ENCODE data around the gene IGFLR1.

IGFLR1 gene

DNA sequence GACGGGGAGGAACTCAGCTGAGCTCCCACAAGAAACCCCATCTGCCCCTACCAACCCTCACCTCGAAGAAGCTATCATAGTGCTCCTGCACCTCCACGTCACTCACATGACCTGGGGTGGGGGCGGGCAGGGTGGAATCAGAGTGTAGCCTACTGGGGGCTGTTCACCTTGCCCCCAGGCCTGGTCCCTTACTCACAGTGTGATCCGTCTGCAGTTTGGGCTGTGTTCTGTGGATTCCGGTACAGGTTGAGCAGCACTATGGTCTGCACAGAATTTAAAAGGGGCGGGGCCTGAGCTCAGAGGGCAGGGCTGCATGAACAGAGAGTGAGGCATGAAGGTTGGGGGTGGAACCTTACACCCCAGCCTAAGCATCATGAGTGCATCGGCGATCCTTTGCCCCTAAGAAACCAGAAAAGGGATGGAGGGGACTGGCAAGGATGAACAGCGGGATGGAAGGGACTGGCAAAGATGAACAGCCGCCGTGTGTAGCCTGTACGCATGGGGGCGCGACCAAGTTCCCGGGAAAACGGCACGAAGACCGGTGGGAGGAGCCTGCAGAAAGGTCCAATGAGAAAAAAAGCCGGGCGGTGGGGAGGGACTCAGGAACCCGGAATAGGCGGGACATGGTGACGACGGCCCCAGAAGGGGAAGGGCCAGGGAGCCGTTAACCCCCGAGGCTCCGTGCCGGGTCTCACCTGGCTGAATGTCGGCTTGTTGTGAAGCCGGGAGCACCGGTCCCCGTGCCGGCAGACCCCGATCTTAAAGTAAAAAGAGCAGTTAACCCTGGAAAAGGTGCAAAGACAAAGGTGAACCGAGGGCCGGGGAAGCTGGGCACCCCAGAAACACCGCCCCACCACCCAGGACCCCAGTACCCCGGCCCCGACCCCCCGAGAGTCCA lies 2.4 kb upstream of the IGFLR1 start:
- no peak for TF ChIP-seq NFIC (IDR thresholded peaks at IDR 0.05)
- TF ChIP-seq, protein P1, sequence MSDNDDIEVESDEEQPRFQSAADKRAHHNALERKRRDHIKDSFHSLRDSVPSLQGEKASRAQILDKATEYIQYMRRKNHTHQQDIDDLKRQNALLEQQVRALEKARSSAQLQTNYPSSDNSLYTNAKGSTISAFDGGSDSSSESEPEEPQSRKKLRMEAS (IDR thresholded peaks at IDR 0.05) = peak; percentile 85

DNA sequence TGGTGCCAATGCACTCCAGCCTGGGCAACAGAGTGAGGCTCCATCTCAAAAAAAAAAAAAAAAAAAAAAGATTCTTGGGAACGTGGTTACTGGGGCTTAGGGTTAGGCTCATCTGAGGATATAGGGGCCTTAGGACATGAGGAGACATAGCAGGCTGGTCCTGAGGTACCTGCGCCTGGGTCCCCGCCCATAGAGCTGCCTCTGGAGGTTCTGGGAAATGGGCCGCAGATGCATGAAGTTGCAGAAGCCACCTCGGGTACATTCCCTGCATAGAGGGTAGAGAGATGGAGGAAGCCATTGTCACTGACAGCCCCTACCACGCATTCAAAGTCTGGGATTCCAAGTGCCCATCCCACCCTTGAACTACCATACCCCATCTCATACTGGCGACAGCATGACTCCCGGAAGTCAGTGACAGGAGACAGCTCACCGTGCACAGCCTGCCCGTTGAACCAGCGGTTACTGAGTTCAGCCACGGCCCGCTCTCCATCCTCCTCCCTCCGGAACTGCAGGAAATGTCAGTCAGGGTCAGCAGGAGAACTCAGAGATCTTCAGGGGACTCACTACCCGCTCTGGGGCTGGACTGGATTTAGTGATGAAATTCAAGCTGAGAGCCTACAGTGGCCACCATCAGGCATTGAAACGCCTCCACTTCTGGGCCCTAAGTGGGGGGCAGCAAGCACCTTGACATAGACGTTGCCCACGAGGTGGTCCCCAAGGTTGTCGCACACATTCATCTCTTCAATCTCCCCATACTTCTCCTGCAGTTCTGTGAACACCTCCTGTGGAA lies 1.6 kb upstream of the IGFLR1 start:
- TF ChIP-seq TEAD4 (IDR thresholded peaks at IDR 0.05) (no peak), YY1 (IDR thresholded peaks at IDR 0.05; ENCODE audit: low read depth) (no peak), TAF1 (IDR thresholded peaks at IDR 0.05; ENCODE audit: low read depth) (no peak), EGR1 (IDR thresholded peaks at IDR 0.05) (no peak), CEBPB (IDR thresholded peaks at IDR 0.05) (no peak), FOXM1 (IDR thresholded peaks at IDR 0.05; ENCODE audit: borderline replicate concordance, low read depth) (no peak), ZBTB7A (IDR thresholded peaks at IDR 0.05; ENCODE audit: low read depth) (no peak), TCF12 (IDR thresholded peaks at IDR 0.05; ENCODE audit: low read depth) (no peak), CREB1 (IDR thresholded peaks at IDR 0.05; ENCODE audit: low read depth) (no peak), NFIC (IDR thresholded peaks at IDR 0.05) (no peak), EP300 (IDR thresholded peaks at IDR 0.05; ENCODE audit: borderline replicate concordance) (no peak)
- TF ChIP-seq, protein P2, sequence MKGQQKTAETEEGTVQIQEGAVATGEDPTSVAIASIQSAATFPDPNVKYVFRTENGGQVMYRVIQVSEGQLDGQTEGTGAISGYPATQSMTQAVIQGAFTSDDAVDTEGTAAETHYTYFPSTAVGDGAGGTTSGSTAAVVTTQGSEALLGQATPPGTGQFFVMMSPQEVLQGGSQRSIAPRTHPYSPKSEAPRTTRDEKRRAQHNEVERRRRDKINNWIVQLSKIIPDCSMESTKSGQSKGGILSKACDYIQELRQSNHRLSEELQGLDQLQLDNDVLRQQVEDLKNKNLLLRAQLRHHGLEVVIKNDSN (IDR thresholded peaks at IDR 0.05) = no peak
- TF ChIP-seq, protein P3, sequence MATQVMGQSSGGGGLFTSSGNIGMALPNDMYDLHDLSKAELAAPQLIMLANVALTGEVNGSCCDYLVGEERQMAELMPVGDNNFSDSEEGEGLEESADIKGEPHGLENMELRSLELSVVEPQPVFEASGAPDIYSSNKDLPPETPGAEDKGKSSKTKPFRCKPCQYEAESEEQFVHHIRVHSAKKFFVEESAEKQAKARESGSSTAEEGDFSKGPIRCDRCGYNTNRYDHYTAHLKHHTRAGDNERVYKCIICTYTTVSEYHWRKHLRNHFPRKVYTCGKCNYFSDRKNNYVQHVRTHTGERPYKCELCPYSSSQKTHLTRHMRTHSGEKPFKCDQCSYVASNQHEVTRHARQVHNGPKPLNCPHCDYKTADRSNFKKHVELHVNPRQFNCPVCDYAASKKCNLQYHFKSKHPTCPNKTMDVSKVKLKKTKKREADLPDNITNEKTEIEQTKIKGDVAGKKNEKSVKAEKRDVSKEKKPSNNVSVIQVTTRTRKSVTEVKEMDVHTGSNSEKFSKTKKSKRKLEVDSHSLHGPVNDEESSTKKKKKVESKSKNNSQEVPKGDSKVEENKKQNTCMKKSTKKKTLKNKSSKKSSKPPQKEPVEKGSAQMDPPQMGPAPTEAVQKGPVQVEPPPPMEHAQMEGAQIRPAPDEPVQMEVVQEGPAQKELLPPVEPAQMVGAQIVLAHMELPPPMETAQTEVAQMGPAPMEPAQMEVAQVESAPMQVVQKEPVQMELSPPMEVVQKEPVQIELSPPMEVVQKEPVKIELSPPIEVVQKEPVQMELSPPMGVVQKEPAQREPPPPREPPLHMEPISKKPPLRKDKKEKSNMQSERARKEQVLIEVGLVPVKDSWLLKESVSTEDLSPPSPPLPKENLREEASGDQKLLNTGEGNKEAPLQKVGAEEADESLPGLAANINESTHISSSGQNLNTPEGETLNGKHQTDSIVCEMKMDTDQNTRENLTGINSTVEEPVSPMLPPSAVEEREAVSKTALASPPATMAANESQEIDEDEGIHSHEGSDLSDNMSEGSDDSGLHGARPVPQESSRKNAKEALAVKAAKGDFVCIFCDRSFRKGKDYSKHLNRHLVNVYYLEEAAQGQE (IDR thresholded peaks at IDR 0.05; ENCODE audit: low read depth) = no peak
- TF ChIP-seq, protein P1 (IDR thresholded peaks at IDR 0.05) = no peak

DNA sequence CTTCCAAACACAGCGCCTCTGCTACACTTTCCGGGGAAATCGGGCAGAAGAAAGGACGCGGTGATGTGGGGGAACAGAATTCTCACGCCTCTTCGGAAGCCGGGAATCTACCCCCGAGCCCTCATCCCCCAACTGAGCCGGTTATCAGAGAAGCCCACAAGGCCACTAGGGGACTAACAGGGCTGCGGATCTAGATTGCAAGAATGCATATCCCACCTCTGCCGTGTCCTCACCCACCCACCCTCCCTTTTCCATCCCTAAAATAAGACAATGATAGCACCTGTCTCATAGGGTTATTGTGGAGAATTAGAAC lies 1.1 kb downstream of the IGFLR1 start:
- TF ChIP-seq, protein P3 (IDR thresholded peaks at IDR 0.05; ENCODE audit: low read depth) = no peak
- no peak for TF ChIP-seq FOXM1 (IDR thresholded peaks at IDR 0.05; ENCODE audit: borderline replicate concordance, low read depth)
- no peak for TF ChIP-seq NFIC (IDR thresholded peaks at IDR 0.05)
- no peak for TF ChIP-seq CEBPB (IDR thresholded peaks at IDR 0.05)
- no peak for TF ChIP-seq TAF1 (IDR thresholded peaks at IDR 0.05; ENCODE audit: low read depth)
- TF ChIP-seq TEAD4 (IDR thresholded peaks at IDR 0.05) = no peak
- TF ChIP-seq EP300 (IDR thresholded peaks at IDR 0.05; ENCODE audit: borderline replicate concordance) = no peak
- no peak for TF ChIP-seq TCF12 (IDR thresholded peaks at IDR 0.05; ENCODE audit: low read depth)
- no peak for TF ChIP-seq ZBTB7A (IDR thresholded peaks at IDR 0.05; ENCODE audit: low read depth)
- no peak for TF ChIP-seq EGR1 (IDR thresholded peaks at IDR 0.05)
- TF ChIP-seq, protein P2 (IDR thresholded peaks at IDR 0.05) = no peak
- TF ChIP-seq YY1 (IDR thresholded peaks at IDR 0.05; ENCODE audit: low read depth) = no peak
- TF ChIP-seq CREB1 (IDR thresholded peaks at IDR 0.05; ENCODE audit: low read depth) = no peak
- no peak for TF ChIP-seq RAD21 (IDR thresholded peaks at IDR 0.05; ENCODE audit: low read depth)
- TF ChIP-seq, protein P1 (IDR thresholded peaks at IDR 0.05) = no peak

DNA sequence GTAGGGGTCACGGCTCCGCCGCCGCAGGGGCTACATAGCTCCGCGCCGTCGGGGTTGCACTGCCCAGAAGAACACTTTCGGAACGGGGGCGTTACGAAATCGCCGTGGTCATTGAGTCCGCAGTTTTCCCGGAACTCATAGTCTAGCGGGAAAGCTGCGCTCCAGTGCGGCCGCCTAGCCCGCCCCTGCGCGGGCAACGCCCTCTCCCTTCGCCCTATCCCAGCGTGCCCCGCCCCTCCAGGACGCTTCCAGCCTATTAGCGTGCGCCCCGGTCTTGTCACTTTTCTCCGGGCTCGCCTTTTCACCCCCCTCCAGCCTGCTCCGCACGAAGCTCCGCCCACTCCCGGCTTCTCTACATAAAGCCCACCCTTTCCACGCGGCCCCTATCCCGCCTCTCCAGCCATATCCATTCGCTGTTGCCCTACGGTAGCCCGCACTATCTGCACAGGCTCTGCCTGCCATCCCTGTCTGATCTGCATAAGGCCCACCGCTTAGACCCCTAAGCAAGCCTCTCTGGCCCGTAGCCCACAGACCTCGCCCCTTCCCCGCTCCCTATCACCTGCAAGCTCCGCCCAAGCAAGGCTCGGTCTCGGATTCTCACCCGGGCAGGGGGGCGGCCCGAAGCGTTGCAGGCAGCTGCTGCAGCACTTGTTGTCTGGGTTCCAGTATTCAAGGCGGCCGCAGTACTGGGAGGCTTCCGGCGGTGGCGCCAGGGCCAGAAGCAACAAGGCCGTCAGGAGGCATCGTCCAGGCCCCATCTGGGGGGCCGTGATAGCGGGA lies 1.6 kb downstream of the IGFLR1 start:
- TF ChIP-seq, protein P2 (IDR thresholded peaks at IDR 0.05) = no peak
- TF ChIP-seq TEAD4 (IDR thresholded peaks at IDR 0.05) = peak; percentile 15; the same call in 1 of the 2 replicates
- TF ChIP-seq RAD21 (IDR thresholded peaks at IDR 0.05; ENCODE audit: low read depth) = peak; percentile 9; the same call in 1 of the 2 replicates
- no peak; the same call in 1 of the 2 replicates for TF ChIP-seq TCF12 (IDR thresholded peaks at IDR 0.05; ENCODE audit: low read depth)
- TF ChIP-seq EGR1 (IDR thresholded peaks at IDR 0.05) = 0 out of 2 replicates have a peak, but pooled peaks have one; percentile 27
- TF ChIP-seq CREB1 (IDR thresholded peaks at IDR 0.05; ENCODE audit: low read depth) = no peak
- TF ChIP-seq ZBTB7A (IDR thresholded peaks at IDR 0.05; ENCODE audit: low read depth) = peak; percentile 83; the same call in 1 of the 2 replicates
- TF ChIP-seq NFIC (IDR thresholded peaks at IDR 0.05) = peak; percentile 34; the same call in 1 of the 2 replicates
- no peak for TF ChIP-seq YY1 (IDR thresholded peaks at IDR 0.05; ENCODE audit: low read depth)
- TF ChIP-seq CEBPB (IDR thresholded peaks at IDR 0.05) = peak; percentile 89
- no peak for TF ChIP-seq FOXM1 (IDR thresholded peaks at IDR 0.05; ENCODE audit: borderline replicate concordance, low read depth)
- 0 out of 2 replicates have a peak, but pooled peaks have one; percentile 24 for TF ChIP-seq TAF1 (IDR thresholded peaks at IDR 0.05; ENCODE audit: low read depth)
- TF ChIP-seq EP300 (IDR thresholded peaks at IDR 0.05; ENCODE audit: borderline replicate concordance) = no peak
- TF ChIP-seq, protein P1 (IDR thresholded peaks at IDR 0.05) = peak; percentile 79
- TF ChIP-seq, protein P3 (IDR thresholded peaks at IDR 0.05; ENCODE audit: low read depth) = no peak
